SU-DHL-6 (cell line): Measurements from ENCODE around the gene GJA3.

ENCODE experiments used
- H2AFZ ChIP-seq: fragments of 200-600 bp; sonication (generic); 2 replicates; pipeline ENCODE4 v1.6.1; 2014; ENCODE audit warnings: low read depth, mild to moderate bottlenecking, moderate library complexity, mixed read lengths, antibody characterized with exemption, low read length; ENCODE audit not compliant: severe bottlenecking
- H3F3A ChIP-seq: fragments of 200-600 bp; shearing (Covaris generic); 2 replicates; pipeline ENCODE4 v1.6.0; 2016; ENCODE audit warnings: antibody characterized with exemption, mild to moderate bottlenecking; ENCODE audit not compliant: insufficient read depth
- H3K27ac ChIP-seq: fragments of 200-600 bp; sonication (generic); 2 replicates; pipeline ENCODE4 v1.5.1; 2016; ENCODE audit warnings: low read depth, mild to moderate bottlenecking, low read length, moderate library complexity, mixed read lengths
- H3K27me3 ChIP-seq: fragments of 200-600 bp; sonication (generic), shearing (Covaris generic); 2 replicates; pipeline ENCODE4 v1.6.0; 2014; ENCODE audit warnings: mild to moderate bottlenecking, low read length
- H3K36me3 ChIP-seq: fragments of 200-600 bp; sonication (generic); 2 replicates; pipeline ENCODE4 v1.6.1; 2014; ENCODE audit warnings: mild to moderate bottlenecking, low read length, mixed read lengths
- H3K4me2 ChIP-seq: fragments of 300-600, 200-600 bp; shearing (Covaris generic), sonication (generic); 2 replicates; pipeline ENCODE4 v1.6.0; 2014; ENCODE audit warnings: low read length, low read depth, mild to moderate bottlenecking; ENCODE audit not compliant: poor library complexity, severe bottlenecking
- H3K4me3 ChIP-seq: fragments of 200-600 bp; sonication (generic); 2 replicates; pipeline ENCODE4 v1.5.1; 2014; ENCODE audit warnings: antibody characterized with exemption, low read length, mild to moderate bottlenecking, mixed read lengths; ENCODE audit not compliant: insufficient read depth, poor library complexity, severe bottlenecking
- H3K79me2 ChIP-seq: fragments of 200-600 bp; sonication (generic); 2 replicates; pipeline ENCODE4 v1.6.1; 2014; ENCODE audit warnings: mild to moderate bottlenecking, low read length, moderate library complexity; ENCODE audit not compliant: insufficient read depth
- H3K9ac ChIP-seq: fragments of 200-600 bp; sonication (generic); 2 replicates; pipeline ENCODE4 v1.7.0; 2014; ENCODE audit warnings: mild to moderate bottlenecking, low read length
- H3K9me2 ChIP-seq: fragments of 200-600 bp; sonication (generic); replicated peaks from 2 replicates; pipeline ENCODE4 v1.6.1; 2014; ENCODE audit warnings: low read length; ENCODE audit not compliant: insufficient read depth
- H3K9me3 ChIP-seq: fragments of 200-600 bp; sonication (generic); 2 replicates; pipeline ENCODE4 v1.6.1; 2014; ENCODE audit warnings: low read length, mixed read lengths; ENCODE audit not compliant: insufficient read depth
- H4K20me1 ChIP-seq: fragments of 200-600 bp; sonication (generic); 2 replicates; pipeline ENCODE4 v1.6.1; 2014; ENCODE audit warnings: low read depth, mild to moderate bottlenecking, antibody characterized with exemption, low read length, moderate library complexity, mixed read lengths
- CTCF ChIP-seq: fragments of 200-600 bp; sonication (generic); IDR thresholded peaks from one replicate; pipeline ENCODE4 v1.5.1; 2017; ENCODE audit warnings: antibody characterized with exemption, mild to moderate bottlenecking, low read length, moderate library complexity; ENCODE audit not compliant: insufficient read depth, poor library complexity, severe bottlenecking
- EZH2phosphoT487 ChIP-seq: fragments of 200-600 bp; sonication (generic), shearing (Covaris generic); conservative IDR thresholded peaks from 2 replicates; pipeline ENCODE4 v1.6.1; 2018; ENCODE audit warnings: mild to moderate bottlenecking, antibody characterized with exemption, low read length, moderate library complexity, mixed read lengths

GJA3 gene

DNA sequence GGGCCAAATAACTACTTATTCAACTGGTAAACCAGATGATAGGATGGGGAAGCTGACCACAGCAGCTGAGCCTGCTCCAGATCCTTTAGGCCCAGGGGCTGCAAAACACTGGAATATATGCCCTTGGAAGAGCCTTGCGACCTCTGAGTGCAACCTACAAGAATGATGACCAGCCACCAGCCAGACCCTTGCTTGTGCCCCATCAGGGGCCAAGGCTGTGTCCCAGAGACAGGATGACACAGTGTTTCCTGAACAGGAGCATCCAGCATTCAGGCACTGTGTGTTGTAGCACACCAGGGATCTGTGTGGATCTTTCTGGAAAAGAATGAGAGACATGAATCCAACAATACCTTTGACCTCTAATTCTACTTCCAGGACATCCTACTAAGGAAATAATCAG is 14.5 kb downstream of the GJA3 start:
- H3K9me3 ChIP-seq = no peaks in the 10 kb centered on the region
- H3K9me2 ChIP-seq = no peaks in the 10 kb centered on the region
- H3K9ac ChIP-seq = no peak overlapping the region
- no peaks in the 10 kb centered on the region for H4K20me1 ChIP-seq
- H3K27ac ChIP-seq = no peak overlapping the region
- H3K79me2 ChIP-seq = no peaks in the 10 kb centered on the region
- no peaks in the 10 kb centered on the region for H3K36me3 ChIP-seq
- no peaks in the 10 kb centered on the region for H3F3A ChIP-seq
- no peak for TF ChIP-seq EZH2phosphoT487
- TF ChIP-seq CTCF = no peak
- H2AFZ ChIP-seq = no peak overlapping the region
- H3K4me2 ChIP-seq = no peak overlapping the region
- H3K27me3 ChIP-seq = no peaks in the 10 kb centered on the region
- no peak overlapping the region for H3K4me3 ChIP-seq

DNA sequence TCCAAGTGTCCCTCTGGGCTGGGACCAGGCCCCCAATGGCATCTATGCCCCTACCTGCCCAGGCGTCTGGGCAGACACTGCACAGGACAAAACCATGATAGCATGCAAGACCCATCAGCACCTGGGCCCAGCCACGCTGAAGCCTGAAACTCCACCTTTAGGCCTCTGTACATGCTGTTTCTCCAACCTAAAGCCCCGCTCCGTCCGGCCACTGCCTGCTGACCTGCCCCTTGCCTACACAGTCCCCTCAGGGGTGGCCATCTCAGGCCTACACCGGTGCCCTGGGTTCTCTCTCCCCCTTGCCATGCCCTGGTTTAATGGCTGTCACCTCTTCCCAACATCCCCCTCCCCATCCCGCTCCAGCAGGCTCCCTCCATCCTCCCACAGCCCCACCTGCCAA is 15.3 kb downstream of the GJA3 start:
- no peaks in the 10 kb centered on the region for H4K20me1 ChIP-seq
- H3K9ac ChIP-seq = no peak overlapping the region
- H3K9me2 ChIP-seq = no peaks in the 10 kb centered on the region
- no peak overlapping the region for H3K4me2 ChIP-seq
- H3K27ac ChIP-seq = no peak overlapping the region
- H3K36me3 ChIP-seq = no peaks in the 10 kb centered on the region
- H3K79me2 ChIP-seq = no peaks in the 10 kb centered on the region
- no peak overlapping the region for H2AFZ ChIP-seq
- no peaks in the 10 kb centered on the region for H3F3A ChIP-seq
- H3K27me3 ChIP-seq = no peaks in the 10 kb centered on the region
- no peak for TF ChIP-seq EZH2phosphoT487
- no peak for TF ChIP-seq CTCF
- no peaks in the 10 kb centered on the region for H3K9me3 ChIP-seq
- no peak overlapping the region for H3K4me3 ChIP-seq

DNA sequence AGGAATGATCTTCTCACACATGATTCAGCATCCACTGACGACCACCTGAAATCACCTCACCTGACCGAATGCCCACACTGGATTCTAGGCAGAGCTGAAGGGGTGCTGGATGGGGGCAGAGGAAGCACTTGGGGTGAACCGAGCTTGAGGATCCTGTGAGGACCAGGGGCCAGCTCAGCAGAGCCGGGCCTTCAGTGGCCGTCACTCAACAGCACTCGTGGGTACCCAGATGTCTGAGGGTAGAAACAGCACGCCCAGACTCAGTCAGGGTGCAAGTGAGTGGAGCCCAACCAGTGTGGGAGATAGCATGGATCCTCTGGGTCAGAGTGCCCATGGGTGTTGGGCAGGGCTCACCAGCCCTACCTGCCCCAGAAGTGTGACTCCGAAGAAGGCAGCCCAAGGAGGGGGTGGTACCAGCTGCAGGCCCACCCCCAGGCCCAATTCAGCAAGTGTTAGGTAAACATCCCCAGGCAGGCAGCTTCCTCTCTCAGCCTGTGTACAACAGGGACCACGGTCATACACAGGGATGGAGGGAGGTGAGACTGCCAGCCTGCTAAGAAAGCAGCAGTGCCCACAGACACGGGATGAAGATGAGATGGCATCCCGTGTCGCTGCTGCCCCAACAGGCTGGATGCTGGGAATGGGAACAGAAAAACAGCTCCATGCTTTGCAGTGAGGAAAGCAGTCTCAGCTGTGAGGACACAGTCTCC is 16.6 kb downstream of the GJA3 start:
- no peaks in the 10 kb centered on the region for H3K36me3 ChIP-seq

More for the DNA sequence above, 16.6 kb downstream of the GJA3 start:
- Histone ChIP-seq H3K9me3 (no peaks in the 10 kb centered on the region), H3K27ac (no peak overlapping the region), H2AFZ (no peak overlapping the region), H3K4me3 (no peak overlapping the region), H3K9ac (no peak overlapping the region), H3F3A (no peaks in the 10 kb centered on the region), H3K79me2 (no peaks in the 10 kb centered on the region), H3K4me2 (no peak overlapping the region), H3K27me3 (no peaks in the 10 kb centered on the region), H3K9me2 (no peaks in the 10 kb centered on the region), H4K20me1 (no peaks in the 10 kb centered on the region)
- TF ChIP-seq CTCF (no peak), EZH2phosphoT487 (no peak)
